Measurements from ENCODE around the gene RRAGC. TPM values are rescaled to one million over a fixed set of nuclear protein-coding genes. Genes with fewer than 3 reads are reported as not detected.

RRAGC gene
- total and polyA plus RNA-seq, 2 of the 13 experiments (the other 11 are each of a cell fraction or from before 2014, with no cell fraction given), result 7.6 to 8.0 TPM

GRCh38 chr1:38899560-38899959, 40.0 kb upstream of the RRAGC start:
- intact Hi-C loops (cut with micrococcal nuclease; ENCODE audit: unreplicated experiment), result no loop called here
- peak; percentile 80 for ATAC-seq
- CTCF ChIA-PET (ENCODE audit: low intra/inter-chr PET ratio, low total read pairs), result no interaction called here

More at GRCh38 chr1:38899560-38899959, 40.0 kb upstream of the RRAGC start:
- POLR2A ChIA-PET, result no interaction called here
- Histone ChIP-seq H2AFZ (ENCODE audit: low read length) (no peak overlapping the region), H3K4me3 (replicated peaks in 1 of 3; ENCODE audit: insufficient read depth in 1 of 3, low read depth in 2 of 3, low read length in 3 of 3) (no peak overlapping the region; a peak in 1 of 6 replicates), H3K4me2 (ENCODE audit: low read depth, low read length) (peak overlapping the region; percentile 13; the same call in 1 of the 2 replicates), H3K9ac (ENCODE audit: insufficient read depth, low read depth, low read length) (no peak overlapping the region), H3K9me3 (ENCODE audit: low read length) (no peaks in the 10 kb centered on the region), H3K79me2 (ENCODE audit: insufficient read depth, low read length) (no peaks in the 10 kb centered on the region), H3K4me1 (ENCODE audit: insufficient read depth, low read length) (peaks cover 19% of the 10 kb centered on the region), H3K36me3 (replicated peaks in 1 of 2; ENCODE audit: control insufficient read depth in 1 of 2, insufficient read depth in 2 of 2, low read length in 2 of 2) (0 out of 5 replicates have a peak, but pooled peaks cover 0 to 1% of the 10 kb centered on the region in 2 experiments), H4K20me1 (ENCODE audit: insufficient read depth, low read length) (no peaks in the 10 kb centered on the region), H3K27ac (ENCODE audit: extremely low read length, insufficient read depth, low read length) (no peak overlapping the region), H3K27me3 (ENCODE audit: control insufficient read depth in 1 of 2, insufficient read depth in 2 of 2, low read length in 2 of 2) (no peaks in the 10 kb centered on the region)
- BruUV-seq (replicated peaks), result no TSS peak
- TF ChIP-seq MAX (IDR thresholded peaks at IDR 0.05) (no peak), ZNF24 (IDR thresholded peaks at IDR 0.05) (peak; percentile 85; the same call in 1 of the 2 replicates), SSRP1 (CRISPR knock-in tag; IDR thresholded peaks at IDR 0.05) (no peak), ZMYM3 (CRISPR knock-in tag; IDR thresholded peaks at IDR 0.05) (peak; percentile 17; the same call in 1 of the 2 replicates), ZNF687 (CRISPR knock-in tag; IDR thresholded peaks at IDR 0.05) (peak; percentile 59), USF2 (IDR thresholded peaks at IDR 0.05; ENCODE audit: low read depth, low read length) (no peak), USF2 (CRISPR knock-in tag; IDR thresholded peaks at IDR 0.05; ENCODE audit: borderline replicate concordance) (no peak)
- 37% methylated on average over 4 of the region's 4 CpGs for WGBS (ENCODE audit: low lambda C conversion rate)
- in situ Hi-C loops (cut with HindIII; ENCODE audit: extremely low pct_ligation_motif_present, low pct_unique_long_range_greater_than_20kb), result no loop called here
- FAIRE-seq, result no peak
- DNase-seq (ENCODE audit: low spot score), result peak; percentile 25
